ENCODE results near the gene CST4. TPM values are rescaled to one million over a fixed set of nuclear protein-coding genes. Genes with fewer than 3 reads are reported as not detected.

The CST4 gene
- total RNA-seq, 1 donor from 2014 or later = not detected

- no peak for FAIRE-seq
- no peaks in the 10 kb centered on the region for H3K27me3 ChIP-seq (ENCODE audit: control insufficient read depth, insufficient read depth, low read length)
- no peak for TF ChIP-seq CTCF (IDR thresholded peaks at IDR 0.05; ENCODE audit: insufficient read depth, low read length, severe bottlenecking)
- no peaks in the 10 kb centered on the region for H3K36me3 ChIP-seq (ENCODE audit: control insufficient read depth, insufficient read depth, low read length)
- no peak overlapping the region for H3K4me3 ChIP-seq (ENCODE audit: low read depth, low read length)
- DNase-seq (ENCODE audit: low read depth) = no peak
Measured at GRCh38 chr20:23652371-23652770, 36.5 kb downstream of the CST4 start.

GRCh38 chr20:23651117-23651516 is 37.7 kb downstream of the CST4 start:
- Histone ChIP-seq H3K27me3 (ENCODE audit: control insufficient read depth, insufficient read depth, low read length) (no peaks in the 10 kb centered on the region), H3K36me3 (ENCODE audit: control insufficient read depth, insufficient read depth, low read length) (no peaks in the 10 kb centered on the region), H3K4me3 (ENCODE audit: low read depth, low read length) (no peak overlapping the region)
- FAIRE-seq = no peak
- no peak for DNase-seq (ENCODE audit: low read depth)
- no peak for TF ChIP-seq CTCF (IDR thresholded peaks at IDR 0.05; ENCODE audit: insufficient read depth, low read length, severe bottlenecking)

GRCh38 chr20:23649830-23650417 is 38.9 kb downstream of the CST4 start:
- no peak for FAIRE-seq
- no peak for TF ChIP-seq CTCF (IDR thresholded peaks at IDR 0.05; ENCODE audit: insufficient read depth, low read length, severe bottlenecking)

GRCh38 chr20:23649242-23649641 is 39.6 kb downstream of the CST4 start:
- Histone ChIP-seq H3K4me3 (ENCODE audit: low read depth, low read length) (no peak overlapping the region), H3K27me3 (ENCODE audit: control insufficient read depth, insufficient read depth, low read length) (no peaks in the 10 kb centered on the region), H3K36me3 (ENCODE audit: control insufficient read depth, insufficient read depth, low read length) (no peaks in the 10 kb centered on the region)
- FAIRE-seq = no peak
- no peak for DNase-seq (ENCODE audit: low read depth)
- no peak for TF ChIP-seq CTCF (IDR thresholded peaks at IDR 0.05; ENCODE audit: insufficient read depth, low read length, severe bottlenecking)

More at GRCh38 chr20:23649830-23650417, 38.9 kb downstream of the CST4 start:
- DNase-seq (ENCODE audit: low read depth) = no peak
- no peaks in the 10 kb centered on the region for H3K36me3 ChIP-seq (ENCODE audit: control insufficient read depth, insufficient read depth, low read length)
- H3K27me3 ChIP-seq (ENCODE audit: control insufficient read depth, insufficient read depth, low read length) = no peaks in the 10 kb centered on the region
- H3K4me3 ChIP-seq (ENCODE audit: low read depth, low read length) = no peak overlapping the region

GRCh38 chr20:23647346-23647745 is 41.5 kb downstream of the CST4 start:
- Histone ChIP-seq H3K4me3 (ENCODE audit: low read depth, low read length) (no peak overlapping the region), H3K27me3 (ENCODE audit: control insufficient read depth, insufficient read depth, low read length) (no peaks in the 10 kb centered on the region), H3K36me3 (ENCODE audit: control insufficient read depth, insufficient read depth, low read length) (no peaks in the 10 kb centered on the region)
- no peak for TF ChIP-seq CTCF (IDR thresholded peaks at IDR 0.05; ENCODE audit: insufficient read depth, low read length, severe bottlenecking)
- DNase-seq (ENCODE audit: low read depth) (no peak), FAIRE-seq (no peak)
